DOHH2 (cell line): ENCODE results near the gene ASIC1.

Experiments used
- EZH2phosphoT487 ChIP-seq: fragments of 200-600 bp; sonication (generic); IDR thresholded peaks from 2 replicates; pipeline ENCODE4 v1.6.1; 2017; ENCODE audit warnings: borderline replicate concordance, mild to moderate bottlenecking, antibody characterized with exemption, low read length, moderate library complexity, mixed read lengths
- TF ChIP-seq, protein P1 (sequence below): fragments of 200-600 bp; sonication (generic); IDR thresholded peaks from one replicate; pipeline ENCODE4 v1.5.1; 2014; ENCODE audit warnings: antibody characterized with exemption, mild to moderate bottlenecking, low read depth, low read length; ENCODE audit not compliant: poor library complexity, severe bottlenecking

DNA sequence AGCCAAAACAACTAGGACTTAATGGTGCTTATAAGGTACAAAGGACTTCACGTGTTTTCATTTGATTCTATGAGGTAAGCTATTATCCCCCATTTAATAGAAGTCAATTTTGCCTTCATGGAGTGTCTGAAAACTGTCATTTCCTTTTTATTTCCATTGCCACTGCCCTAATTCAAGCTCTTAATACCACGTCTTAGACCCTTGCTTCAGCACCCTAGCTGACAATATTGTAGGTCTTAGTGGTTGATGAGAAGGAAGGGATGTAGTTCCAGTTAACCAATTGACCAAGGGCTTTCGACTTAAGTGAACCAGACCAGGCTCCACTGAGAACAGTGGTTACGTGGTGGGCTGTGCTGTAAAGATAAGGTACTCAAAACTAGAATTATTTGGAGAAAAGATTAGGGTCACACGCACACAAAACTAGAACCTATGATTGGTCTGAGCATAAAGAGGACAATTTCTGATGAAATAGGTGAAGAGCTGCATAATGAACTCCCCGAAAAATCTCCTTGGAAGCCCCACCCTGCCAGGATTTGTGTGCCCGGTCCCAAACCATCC, 9.6 kb upstream of the ASIC1 start:
- TF ChIP-seq, protein P1, sequence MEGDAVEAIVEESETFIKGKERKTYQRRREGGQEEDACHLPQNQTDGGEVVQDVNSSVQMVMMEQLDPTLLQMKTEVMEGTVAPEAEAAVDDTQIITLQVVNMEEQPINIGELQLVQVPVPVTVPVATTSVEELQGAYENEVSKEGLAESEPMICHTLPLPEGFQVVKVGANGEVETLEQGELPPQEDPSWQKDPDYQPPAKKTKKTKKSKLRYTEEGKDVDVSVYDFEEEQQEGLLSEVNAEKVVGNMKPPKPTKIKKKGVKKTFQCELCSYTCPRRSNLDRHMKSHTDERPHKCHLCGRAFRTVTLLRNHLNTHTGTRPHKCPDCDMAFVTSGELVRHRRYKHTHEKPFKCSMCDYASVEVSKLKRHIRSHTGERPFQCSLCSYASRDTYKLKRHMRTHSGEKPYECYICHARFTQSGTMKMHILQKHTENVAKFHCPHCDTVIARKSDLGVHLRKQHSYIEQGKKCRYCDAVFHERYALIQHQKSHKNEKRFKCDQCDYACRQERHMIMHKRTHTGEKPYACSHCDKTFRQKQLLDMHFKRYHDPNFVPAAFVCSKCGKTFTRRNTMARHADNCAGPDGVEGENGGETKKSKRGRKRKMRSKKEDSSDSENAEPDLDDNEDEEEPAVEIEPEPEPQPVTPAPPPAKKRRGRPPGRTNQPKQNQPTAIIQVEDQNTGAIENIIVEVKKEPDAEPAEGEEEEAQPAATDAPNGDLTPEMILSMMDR, result no peak
- TF ChIP-seq EZH2phosphoT487, result no peak
